NCI-H1417 (cell line): ENCODE data around the gene STAT6.
"Not testable (repeated sequence)": the region's sequence is repeated elsewhere in the genome, so short reads cannot be mapped to it uniquely, and the experiment has no call there.

Experiments
- DNase-seq, 3 experiments: peaks; one replicate each; lab custom pipeline; 2025; lab: John Stamatoyannopoulos, UW

The STAT6 gene

DNA sequence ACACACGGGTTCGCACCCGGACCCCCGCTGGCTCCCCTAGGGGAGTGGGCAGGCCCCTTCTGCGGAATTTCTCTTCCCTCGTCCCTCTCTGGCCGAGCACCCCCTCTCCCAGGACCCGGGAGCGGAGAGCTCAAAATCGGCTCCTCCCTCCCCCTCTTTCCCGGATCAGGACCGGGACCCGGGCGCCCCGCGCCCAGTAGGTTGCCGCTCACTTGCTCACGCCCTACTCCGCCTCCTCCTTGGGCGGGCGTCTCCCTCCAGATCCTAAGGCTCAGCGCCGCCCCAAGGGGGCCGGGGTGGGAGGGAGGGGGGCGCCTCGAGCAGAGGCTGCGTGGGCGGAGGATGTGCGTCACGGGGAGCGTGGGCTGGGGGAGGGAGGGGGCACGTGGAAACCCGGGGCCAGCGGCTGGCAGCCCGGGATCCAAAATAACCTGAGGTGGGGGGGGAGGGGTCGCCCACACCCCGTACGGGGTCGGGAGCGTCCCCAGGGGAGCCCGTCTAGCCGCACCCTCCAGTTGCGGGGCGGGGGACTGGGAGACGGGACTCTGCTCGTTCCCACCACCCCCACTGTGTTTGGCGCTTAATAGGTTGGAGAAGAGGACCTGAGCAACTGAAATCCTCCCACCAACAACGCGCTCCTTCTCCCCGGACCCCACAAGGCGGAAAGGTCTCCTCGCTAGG, 24.0 kb downstream of the STAT6 start:
- peak; percentile 24 to 65 (median 51) for DNase-seq

DNA sequence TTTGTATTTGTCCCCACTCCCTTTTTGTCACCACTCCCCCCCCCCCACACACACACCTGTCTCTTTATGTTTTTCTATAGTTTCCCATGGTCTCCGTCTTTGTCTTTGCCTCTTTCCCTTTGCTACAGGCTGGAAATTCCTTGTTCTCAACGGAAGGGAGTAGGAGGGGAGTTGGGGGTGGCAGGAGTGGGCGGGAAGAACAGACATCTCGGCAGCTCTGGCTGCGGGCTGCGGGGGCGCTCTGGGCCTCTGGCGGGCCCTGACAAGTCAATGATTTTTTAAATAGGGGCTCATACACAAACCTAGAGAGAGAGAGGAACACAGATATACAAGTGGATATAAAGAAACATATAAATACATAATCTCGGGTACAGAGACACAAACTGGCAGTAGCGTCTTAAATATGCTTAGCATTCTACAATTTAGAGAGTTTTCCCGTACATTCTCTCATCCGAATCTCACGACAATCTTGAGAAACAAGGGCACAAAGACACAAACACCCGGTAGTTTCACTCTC, 24.6 kb downstream of the STAT6 start:
- peak in 2 of 3 experiments; percentile 56 to 67 for DNase-seq

DNA sequence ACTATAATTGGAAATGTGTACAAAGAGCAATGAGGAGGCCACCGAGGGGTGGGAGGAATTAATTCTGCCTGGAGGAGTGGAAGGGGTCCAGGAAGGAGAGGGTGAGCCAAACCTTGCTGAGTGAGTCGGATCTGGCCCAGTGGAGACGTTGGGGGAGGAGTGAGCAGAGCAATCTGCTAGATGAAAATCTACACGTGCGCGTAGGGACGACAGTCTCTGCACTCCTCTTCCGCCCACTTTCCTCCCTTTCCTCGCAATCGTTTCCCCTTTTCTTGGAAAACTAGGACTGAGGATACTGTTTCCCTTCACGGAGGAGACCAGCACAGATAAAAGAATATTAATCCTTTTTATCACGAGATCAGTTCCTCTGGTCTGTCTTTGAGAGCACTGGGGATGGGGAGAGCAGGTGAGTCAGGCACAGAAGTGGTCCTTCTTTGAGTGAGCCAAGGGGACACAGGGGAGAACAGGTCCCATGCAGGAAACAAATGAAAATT, 25.1 kb downstream of the STAT6 start:
- no peak for DNase-seq

DNA sequence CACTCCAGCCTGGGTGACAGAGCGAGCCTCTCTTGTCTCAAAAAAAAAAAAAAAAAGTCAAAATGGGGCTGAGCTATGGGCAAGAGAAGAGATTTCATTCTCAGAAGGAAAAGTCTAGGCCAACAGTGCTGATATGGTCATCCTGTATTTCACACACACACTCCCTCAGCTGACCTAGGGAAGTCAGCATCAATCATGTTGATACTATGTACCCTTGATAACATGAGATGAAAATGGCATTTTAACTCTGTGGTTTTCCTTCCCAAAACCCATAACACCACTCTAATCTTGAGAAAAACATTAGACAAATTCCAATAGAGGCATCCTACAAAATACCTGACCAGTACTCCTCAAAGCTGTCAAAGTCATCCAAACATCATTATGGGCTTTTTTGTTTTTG, 30.3 kb downstream of the STAT6 start:
- no peak for DNase-seq

DNA sequence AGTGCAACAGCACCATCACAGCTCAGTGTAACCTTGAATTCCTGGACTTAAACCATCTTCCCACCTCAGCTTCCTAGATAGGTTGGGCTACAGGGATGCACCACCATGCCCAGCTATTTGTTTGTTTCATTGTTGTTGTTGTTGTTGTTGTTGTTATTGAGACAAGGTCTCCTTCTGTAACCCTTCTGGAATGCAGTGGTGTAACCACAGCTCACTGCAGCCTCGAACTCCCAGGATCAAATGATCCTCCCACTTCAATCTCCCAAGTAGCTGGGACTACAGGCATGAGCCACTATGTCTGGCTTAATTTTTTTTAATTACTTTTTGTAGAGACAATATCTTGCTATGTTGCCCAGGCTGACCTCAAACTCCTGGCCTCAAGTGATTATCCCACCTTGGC, 31.3 kb downstream of the STAT6 start:
- no peak for DNase-seq

DNA sequence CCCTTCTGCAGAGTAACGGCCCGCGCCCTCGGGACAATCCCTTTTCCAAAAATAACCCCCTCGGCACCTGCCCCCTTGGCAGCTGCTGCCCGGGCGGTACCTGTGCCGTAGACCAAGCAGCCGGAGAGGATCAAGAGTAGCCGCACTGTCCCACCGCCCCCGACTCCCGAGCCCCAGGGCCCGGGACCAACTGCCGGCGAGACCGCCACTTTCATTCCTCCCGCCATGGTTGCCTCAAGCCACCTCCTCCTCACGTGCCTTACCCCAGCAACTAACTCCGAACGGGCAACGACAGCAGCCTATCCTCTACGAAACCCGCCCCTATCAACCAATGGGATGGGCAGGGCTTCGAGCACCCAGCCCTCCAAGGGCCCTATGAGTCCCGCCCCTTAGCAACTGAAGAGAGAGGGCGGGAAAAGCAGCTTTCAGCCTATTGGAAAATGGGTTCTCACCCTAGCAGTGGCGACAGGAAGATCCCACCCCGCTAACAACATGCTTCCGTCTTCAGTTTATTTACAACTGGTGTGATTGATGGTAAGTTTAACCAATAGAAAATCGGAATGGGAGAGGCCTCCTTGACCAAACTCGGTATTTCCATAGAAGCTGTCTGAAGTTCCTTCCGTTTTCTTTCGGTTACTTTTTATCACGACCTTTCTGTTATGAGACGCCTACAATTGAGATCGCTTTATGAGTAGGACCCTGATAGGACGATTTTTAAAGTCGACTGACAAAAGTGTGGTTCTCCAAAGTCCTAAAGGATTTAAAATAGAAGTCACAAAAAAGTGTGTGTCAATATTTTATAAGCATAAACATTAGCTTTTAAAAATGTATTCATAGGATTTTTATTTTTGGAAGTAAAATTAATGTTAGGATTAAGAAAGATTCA, 32.4 kb downstream of the STAT6 start, which contains the start of gene NEMP1:
Gene NEMP1 (minus strand): TSS at position 273 of the 886 bp plus-strand sequence. CDS start 46 bp downstream, at position 227.
- peak; percentile 100 for DNase-seq

DNA sequence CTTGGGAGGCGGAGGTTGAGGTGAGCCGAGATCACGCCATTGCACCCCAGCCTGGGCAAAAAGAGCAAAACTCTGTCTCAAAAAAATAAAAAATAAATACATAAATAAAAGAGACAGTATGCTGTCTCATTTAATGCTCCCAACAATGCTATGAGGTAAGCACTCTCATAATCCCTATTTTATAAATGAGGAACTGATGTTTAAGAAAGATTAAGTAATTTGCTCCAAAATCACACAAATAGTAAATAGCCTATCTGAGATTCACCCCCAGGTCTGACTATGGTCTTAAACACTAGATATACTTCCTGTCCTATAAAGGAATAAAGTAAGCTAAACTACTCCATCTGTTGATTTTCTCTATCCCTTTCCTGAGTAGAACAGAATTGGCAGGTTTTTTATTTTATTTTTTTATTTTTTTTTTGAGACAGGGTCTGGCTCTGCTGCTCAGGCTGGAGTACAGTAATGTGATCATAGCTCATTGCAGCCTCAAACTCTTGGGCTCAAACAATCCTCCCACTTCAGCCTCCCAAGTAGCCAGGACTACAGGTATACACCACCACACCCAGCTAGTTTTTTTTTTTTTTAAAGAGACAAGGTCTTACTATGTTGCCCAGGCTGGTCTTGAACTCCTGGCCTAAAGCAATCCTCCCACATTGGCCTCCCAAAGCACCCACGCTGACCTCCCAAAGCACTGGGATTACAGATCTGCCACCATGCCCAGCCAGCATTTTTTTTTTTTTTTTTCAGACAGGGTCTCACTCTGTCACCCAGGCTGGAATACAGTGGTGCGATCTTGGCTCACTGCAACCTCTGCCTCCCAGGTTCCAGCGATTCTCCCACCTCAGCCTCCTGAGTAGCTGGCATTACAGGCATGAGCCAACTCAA, 37.4 kb downstream of the STAT6 start:
- not testable (repeated sequence) for DNase-seq

DNA sequence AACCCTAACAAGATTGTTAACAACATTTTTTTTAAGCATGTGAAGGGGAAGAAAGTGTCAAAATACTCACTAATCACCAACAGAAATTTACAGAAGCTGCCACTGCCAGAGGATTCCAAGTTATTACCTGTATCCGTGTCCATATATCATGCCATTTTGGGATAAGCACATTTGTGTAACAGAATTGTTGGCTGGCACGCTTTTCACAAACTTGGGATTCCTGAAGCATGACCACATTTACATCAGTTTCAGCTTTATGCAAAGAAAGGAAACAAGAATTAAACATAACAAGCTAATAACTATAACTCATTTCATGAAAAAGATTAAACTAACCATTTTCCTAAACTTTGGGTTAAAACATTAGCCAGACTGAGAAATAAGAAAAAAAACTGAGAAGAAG, 38.5 kb downstream of the STAT6 start:
- DNase-seq: no peak

DNA sequence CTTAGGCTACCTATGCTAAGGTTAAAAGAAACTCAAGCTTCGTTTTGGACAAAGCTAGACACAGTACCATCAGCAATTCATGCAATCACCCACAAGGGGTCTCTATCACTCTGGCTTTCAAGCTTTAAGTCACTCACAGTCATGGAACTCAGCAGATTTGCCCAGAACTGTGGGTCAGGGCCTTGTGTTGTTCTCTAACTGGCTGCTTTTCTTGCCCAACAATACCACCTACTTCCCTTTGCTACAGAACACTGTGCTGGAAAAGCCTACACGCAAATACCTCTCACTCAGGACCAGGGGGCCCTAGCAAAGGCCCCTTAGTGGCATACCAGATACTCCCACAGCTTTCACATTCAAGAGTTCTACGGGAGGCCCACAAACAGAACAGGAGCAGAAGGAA, 41.6 kb downstream of the STAT6 start:
- DNase-seq: peak; percentile 48 to 81 (median 58)

DNA sequence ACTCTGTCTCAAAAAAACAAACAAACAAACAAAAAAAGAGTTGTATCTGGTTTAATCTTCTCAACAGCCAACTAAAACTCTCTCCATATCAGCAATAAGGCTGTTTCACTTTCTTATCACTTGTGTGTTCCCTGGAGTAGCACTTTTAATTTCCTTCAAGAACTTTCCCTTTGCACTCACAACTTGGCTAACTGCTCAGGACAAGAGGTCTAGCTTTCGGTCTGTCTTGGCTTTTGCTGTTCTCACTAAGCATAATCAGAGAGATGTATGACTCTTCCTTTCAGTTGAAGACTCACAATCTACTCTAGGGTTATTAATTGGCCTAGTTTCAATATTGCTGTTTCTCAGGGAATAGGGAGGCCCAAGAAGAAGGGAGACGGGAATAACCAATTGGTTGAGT, 44.9 kb downstream of the STAT6 start:
- DNase-seq: no peak

DNA sequence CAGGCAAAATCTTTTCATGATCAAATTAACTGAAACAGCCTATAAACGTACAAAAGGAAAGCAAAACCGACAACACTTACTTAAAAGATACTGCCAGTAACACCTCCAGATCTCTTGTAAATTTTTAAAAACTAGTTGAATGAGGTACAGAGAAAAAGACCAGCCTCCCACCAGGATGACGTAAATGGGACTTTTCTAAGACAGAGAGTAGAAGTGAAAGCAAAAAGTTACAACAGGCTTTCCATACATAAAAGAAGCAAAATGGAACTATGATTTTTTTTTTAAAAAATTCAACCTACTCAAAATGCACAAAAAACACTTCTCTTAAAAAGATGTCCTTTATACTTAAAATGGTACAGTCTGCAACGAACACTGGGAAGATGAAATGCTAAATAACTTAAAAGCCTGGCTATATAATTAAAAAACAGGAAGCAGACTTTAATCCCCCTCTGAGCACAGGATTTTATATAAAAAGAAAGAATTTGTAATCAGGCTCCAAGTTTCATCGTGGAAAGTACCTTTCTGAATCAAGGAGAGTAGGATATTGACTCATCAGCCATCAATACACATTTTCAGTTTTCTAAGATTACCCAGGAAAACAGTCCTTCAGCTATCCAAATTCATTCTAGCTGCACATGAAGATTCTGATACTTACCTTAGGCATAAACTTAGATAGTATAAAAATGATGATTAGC, 47.0 kb downstream of the STAT6 start:
- no peak for DNase-seq

DNA sequence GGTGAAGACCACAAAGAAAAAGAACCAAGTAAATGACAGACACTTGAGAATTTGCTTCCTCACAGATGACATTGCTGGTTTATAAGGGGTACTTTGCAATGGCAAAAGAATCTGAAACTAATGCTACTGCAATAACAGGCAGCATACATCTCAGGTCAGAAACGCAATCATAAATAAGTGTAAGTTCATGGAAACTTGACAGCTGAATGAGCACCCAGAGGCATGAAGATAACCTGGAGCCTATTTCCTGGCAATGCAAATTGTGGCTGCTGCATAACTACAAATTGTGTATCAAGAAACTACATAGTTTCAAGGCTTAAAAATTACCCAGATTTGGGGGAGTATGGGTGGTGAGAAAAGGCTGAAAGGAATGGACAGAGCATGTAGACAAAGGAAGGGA, 52.7 kb downstream of the STAT6 start:
- DNase-seq: no peak

DNA sequence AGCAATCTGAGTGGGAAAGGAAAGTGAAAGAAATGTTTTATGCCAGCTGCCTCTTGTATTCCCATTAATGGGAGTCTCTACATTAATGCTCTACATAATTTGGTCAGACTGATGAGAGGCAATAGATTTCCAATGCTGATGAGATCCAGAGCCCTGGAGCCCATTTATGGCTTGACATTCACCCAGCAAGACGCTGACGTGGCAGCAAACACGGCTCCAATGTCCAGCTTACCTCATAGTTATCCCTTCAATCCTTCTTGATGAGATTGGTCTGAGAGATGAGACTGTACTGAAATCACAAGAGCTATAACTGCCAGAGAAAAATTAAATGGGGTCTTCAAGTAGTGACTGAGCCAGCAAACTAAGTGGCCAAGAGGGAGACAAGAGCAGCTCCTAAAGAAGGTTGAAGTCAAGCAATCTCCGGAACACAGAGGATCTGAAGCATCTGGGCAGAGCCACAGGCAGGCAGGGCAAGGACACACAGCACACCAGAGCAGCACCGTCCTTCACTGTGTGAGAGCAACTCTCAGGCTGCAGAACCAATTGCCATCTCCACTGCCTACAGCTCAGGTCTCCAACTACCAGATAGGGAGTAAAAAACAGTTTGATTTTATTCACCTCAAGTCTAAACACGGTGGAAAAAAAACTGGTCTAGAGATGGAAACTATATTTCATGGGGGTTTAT, 54.0 kb downstream of the STAT6 start:
- DNase-seq: no peak

DNA sequence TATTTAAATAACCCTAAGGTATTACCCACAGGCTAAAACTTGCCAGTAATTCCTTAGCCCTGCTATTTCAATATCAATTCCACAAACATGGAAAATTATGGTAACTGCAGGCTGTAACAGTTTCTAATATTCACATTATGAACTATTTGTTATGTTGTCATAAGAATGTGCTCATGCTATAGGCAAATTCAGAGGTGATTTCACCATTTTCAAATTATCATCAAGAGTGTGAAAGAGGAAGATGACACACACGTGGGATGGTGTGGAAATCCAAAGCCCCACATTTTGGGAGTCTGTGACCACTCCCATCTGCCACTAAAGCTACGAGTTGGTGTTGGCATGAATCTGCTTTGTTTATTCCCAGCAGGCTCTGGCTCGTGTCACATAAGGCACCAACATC, 55.3 kb downstream of the STAT6 start:
- no peak for DNase-seq

DNA sequence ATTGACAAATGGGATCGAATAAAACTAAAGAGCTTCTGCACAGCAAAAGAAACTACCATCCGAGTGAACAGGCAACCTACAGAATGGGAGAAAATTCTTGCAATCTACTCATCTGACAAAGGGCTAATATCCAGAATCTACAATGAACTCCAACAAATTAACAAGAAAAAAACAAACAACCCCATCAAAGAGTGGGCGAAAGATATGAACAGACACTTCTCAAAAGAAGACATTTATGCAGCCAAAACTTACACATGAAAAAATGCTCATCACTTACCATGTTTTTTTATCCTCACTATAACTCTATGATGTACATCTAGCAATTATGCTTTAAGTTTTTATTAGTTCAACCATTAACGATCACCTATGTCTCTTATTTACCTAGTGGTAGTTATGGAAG, 57.3 kb downstream of the STAT6 start:
- not testable (repeated sequence) for DNase-seq

DNA sequence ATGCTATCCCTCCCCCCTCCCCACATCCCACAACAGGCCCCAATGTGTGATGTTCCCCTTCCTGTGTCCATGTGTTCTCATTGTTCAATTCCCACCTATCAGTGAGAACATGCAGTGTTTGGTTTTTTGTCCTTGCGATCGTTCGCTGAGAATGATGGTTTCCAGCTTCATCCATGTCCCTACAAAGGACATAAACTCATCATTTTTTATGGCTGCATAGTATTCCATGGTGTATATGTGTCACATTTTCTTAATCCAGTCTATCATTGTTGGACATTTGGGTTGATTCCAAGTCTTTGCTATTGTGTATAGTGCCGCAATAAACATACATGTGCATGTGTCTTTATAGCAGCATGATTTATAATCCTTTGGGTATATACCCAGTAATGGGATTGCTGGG, 58.0 kb downstream of the STAT6 start:
- not testable (repeated sequence) for DNase-seq

DNA sequence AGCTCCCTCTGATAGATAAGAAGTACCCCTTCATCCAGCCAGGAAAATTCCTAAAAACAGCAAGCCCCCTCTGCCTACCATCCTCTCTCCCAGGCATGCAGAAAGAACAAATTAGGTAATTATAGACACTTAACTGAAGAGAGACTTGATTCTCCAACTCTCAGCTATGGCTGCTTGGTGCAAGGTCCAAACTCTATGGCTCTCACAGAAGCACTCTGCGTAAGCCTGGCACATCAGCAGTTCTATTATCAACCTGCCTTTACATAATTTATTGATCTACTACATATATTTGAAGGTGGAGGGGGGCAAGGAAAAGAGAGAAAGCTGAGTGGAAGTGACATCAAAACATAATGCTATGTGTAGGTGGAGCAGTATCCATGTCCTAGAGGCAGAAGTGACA, 60.2 kb downstream of the STAT6 start:
- no peak for DNase-seq

DNA sequence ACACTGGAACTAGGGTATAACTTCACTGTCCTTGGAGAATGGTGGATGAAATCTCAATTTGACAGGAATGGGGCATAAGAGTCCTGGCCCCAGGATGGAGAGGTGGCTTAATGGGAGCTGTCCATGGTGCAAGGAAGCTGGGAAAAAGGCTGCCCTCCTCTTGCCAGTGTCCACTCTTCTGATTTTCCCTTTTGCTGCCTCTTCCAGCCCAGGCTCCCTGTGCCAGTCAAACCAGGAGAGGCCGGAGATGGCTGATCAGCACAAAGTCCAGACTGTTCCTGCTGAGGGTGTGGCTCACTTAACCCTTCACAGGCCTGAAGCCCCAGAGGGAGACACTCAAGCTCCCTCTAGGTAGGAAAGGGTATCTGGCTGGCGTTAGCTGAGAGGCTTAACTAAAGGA, 61.3 kb downstream of the STAT6 start, which contains the start of gene MYO1A:
Gene MYO1A (minus strand): TSS at position 240 of the 400 bp plus-strand sequence. CDS start 1,806 bp downstream, outside the sequence.
- DNase-seq: no peak

DNA sequence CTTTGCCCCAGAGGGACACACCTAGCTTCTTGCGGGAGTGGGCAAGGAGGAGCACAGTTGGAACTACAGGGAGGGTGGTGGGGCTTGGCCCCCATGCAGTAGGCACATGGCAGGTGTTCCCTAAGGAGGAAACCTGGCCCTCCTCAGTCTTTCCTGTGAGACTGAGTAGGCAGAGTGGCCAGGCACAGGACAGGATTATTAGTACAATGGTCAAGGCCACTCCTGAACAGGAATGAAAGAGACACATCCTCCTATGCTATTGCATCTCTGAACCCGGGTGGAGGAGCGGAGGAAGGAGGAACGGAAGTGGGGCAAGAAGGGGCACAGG, 62.1 kb downstream of the STAT6 start:
- no peak for DNase-seq

DNA sequence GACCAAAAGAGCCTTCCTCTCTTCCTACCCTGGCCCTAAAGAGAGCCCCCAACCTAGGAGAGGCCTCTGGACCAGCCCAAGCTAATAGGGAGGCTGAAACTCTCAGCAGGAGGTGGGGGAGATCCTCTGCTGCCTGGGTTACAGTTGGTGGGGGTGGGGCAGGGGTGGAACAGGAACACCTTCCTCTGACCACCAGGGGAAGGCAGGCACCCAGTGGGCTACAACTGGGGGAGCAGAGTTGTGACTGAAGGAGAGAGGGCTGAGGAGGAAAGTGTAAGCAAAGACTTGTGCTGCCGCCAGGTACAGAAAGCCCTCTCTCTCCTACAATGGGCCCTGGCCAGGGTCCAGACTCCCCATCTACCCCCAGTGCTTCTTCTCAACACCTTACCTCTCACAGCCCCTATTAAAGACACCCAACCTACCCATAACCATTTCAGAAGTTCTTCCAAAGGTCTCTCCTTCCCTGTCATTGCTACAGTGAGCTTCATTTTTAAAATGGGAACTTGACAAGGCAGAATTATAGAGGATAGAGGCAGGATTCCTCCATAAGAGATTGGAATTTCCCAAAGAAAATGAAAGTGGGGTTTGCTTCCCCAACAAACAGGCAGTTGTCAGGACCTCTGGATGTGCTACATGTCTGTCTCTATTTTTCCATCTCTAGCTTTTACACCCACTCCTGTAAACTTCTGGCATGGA, 62.6 kb downstream of the STAT6 start:
- no peak for DNase-seq
